ENCODE data around the gene ZFHX3.

The ZFHX3 gene

DNA sequence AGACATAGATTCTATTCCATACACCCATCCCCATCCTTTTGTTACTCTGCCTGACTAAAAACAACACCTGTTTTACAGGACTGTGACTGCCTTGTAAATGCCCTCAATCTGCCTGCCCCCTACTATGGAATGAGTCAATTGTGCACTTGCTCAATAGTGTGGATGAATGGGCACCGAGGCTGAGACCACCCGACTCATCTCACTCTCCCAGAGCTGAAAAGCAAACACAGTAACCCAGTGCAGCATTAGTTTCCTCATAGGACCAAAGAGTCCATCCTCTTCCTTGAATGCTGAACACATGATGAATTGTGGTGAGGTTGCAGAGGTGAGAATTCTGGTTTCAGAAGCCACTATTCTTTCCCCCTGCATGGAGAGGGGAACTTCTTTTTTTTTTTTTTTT lies 233.7 kb downstream of the ZFHX3 start:
- no peak for DNase-seq

DNA sequence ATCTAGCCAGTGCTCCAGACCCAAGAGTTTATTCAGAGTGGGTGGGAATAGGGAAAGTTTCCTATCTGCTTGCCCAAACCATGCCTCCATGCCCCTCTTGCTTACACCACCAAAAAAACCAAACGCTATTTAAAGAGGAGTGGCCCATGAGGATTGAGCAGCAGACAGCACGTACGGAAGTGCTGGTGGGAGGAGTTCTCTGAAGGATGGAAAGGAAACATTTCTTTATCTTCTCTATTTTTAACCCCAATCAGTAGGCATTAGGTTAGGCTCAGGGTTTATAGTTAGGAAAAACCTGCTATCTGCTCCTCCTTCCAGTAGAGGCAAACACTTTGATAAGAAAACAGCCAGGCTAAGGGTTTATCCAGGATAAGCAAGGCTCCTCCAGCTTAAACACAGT lies 235.3 kb downstream of the ZFHX3 start:
- no peak for DNase-seq

DNA sequence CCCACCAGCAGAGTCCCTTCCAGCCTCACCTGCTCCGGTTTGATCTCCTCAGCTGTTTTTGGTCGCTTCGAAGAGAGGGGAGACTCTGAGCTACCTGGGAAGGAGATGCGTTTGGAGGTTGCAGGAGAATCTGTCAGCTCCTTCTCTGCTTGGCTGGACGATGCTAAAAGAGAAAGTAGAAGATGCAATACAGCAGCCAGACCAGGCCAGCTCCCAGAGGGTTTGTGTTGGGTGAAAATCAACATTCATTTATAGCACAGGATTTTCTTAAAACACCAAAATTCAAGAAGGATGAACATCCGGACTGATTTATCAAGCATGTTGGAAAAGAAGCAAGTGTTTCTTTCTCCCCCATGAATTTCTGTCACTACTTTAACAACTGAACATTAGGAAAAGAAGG lies 236.1 kb downstream of the ZFHX3 start:
- no peak for DNase-seq

DNA sequence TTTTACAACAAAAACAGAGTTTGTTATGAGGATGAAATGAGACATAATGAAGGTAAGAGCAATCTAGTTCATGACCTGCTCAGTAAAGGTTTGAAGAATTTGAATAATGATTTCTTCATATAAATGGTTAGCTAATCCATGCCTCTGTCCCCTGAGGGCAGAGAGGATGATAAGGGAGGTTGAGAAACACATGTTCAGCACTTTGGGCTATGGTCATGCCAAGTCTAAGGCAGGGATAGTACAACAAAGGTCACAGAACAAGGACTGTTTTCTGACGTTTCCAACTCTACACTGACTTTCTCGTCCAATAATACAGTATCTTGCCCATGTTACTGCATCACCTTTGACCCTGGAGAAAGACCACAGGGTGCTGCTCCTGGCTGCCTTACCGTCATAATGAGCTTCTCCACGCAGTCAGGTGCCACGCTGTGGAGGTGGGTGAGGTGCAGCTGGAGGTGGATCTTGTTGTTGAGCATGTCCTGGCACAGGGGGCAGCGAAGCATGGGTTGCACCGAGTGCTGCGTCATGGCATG lies 236.7 kb downstream of the ZFHX3 start:
- DNase-seq, result no peak

DNA sequence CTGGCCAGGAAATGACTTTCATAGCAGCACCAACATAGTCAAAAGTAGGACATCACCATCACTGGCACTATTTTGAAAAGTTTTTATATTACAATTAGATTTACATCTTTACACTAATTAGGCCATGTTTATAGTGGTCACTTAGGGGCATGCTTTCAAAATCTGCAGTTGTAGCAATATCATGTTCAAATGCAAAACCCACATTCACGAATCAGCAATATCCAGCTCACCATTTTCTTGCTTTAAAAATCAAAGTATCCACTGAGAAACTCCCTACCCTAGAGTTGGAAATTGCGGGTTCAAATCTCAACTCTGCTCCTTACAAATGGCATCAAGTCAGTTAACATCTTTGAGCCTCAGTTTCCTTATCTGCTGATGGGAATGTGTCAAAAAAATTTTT lies 237.4 kb downstream of the ZFHX3 start:
- no peak for DNase-seq

DNA sequence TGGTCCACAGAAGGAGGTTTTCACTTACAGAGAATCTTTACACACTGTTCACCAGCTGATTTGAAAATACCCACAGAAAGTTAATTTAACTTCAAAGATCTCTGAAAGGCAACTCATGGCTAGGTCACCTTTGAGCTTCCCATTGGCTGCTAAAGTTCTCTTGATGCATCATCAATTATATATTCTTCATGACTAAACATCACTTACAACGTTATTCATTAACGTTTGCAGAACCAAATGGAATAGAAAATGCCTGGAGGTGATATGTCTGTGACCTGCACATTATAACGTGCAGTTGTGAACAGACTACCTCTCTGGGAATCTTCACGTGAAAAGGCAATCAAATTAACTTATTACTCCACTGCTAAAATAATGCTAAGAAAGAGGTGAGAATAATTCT lies 238.5 kb downstream of the ZFHX3 start:
- no peak for DNase-seq

DNA sequence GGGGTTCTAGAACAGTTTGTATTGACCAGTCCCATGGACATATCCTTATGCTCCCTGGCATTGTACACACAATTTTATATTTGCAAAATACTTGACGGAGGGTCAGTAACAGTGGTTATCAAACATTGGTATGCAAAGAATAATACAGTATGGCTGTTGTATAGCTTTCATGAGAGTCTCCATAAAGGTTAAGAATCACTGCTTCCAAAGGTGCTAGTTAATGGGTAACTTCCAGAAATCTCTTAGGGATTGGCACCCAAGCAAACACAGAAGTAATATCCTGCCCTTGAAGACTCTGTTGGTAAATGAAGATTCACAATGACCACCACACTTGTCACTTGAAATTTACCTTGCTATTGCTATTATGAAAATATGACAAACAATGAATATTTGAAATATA lies 239.2 kb downstream of the ZFHX3 start:
- DNase-seq, result no peak

DNA sequence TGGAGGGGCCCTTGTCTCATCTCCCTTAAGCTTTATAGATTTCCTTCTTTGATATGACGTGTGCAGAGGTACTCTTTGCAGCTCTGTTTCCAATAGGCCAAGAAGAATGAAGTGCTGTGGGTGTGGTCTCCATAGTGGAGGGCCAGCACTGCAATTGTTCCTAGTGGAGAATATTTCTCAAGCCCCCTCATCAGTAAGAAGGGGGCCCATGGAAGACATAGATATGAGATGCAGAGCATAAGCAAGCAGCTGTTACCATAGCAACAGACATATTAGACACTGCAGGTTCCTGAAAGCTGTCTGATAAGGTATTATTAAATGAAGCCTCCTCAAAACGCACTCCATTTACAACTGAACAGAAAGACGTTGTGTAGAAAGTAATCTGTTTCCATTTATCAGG lies 240.7 kb downstream of the ZFHX3 start:
- no peak for DNase-seq

DNA sequence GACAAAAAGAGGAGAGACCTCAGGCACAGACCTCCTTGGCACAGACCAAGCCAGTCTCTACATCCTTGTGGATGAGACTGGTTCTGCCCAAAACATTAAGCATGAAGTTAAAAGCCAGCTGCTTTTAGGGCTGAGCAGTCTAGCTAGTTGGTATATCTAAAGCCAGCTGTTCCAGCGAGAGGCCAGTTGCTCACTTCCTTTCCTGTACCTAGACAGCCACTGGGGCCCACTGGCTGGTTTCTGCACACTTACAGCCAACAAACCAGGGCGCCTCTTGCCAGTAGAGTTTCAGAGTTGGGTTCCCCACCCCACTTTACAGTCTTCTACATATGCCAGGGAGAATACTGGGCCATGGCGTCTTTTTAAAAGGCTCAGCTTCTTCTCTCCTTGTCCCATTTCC lies 242.4 kb downstream of the ZFHX3 start:
- no peak for DNase-seq

DNA sequence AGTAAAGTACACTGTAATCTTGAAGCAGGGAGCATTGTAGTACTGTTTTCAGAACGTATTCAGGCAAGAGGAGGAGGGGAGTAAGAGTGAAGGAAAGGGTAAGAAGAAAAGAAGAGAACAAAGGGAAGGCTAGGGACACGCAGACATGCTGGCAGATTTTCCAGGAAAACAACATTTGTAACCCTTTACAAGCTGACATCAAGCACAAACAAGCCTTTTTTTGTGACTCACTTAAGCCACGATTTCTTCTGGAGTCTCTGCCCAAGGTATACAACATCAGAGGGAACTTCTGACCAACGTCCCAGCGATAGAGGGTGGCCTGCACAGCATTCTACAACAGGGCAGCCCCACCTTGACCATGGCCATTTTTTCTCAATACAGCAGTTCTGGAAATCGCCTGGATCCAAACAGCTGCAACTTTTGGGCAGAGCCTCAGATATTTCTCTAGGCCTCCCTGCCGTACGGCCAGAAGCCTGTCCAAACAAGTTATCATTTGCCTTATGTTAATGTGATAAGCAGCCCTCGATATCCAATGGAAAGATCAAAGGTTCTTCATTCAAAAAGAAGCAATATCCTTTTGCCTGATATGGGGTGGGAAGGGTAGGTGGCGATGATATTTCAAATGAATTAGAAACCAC lies 247.3 kb downstream of the ZFHX3 start:
- no peak for DNase-seq

DNA sequence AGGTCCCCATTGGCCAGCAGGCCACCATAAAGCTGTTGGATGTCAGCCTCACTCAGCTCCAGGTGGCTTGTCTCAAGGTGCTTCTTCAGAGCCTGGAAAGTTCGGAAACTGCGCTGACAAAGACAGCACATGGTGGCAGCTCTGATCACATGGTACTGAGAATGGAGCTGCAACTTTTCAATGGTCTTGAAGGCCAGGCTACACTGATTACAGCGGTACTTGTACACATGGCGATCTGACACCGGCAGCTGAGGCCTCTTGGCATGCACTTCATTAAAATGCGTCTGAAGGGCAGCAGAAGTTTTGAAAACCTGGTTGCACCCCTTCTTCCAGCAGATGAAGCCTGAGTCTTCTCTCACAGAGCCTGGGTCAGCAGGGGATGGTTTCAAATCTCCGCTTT lies 249.7 kb downstream of the ZFHX3 start:
- no peak for DNase-seq

DNA sequence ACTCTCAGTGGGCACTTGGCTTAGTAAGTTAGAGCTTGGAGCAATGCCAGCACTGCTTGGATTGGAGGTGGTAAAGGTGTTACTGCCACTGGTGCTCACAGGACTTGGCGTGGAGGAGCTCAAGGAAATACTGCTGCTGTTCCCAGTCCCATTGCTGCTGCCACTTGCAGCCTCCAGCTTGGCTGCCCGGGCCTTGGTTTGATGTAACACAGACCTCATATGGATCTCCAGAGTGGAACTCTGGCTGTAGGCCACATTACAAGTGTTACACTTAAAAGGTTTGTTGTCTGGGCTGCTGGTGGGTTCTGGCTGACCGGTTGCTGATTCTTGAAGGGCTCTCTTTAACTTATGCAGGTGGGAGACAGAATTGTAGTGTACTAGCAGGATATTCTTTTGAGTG lies 250.3 kb downstream of the ZFHX3 start:
- DNase-seq, result peak; percentile 10

DNA sequence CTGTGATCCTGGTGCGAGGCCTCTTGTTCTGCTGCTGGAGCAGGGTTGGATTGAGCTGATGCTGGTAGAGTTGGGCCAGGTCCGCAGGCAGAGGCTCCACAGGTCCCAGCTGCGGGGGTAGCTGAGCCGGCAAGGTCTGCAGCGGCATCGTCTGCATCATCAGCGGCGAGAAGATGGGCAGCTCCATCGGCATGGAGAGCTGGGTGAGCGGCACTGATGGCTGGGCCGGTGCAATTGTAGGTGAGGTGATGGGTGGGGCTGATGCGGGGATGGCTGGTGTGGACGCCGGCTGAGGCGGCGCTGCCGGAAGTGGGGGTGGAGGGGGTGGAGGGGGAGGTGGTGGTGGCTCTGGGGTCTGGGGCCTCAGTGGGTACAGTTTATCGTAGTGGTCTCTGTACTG lies 251.7 kb downstream of the ZFHX3 start:
- DNase-seq, result no peak

DNA sequence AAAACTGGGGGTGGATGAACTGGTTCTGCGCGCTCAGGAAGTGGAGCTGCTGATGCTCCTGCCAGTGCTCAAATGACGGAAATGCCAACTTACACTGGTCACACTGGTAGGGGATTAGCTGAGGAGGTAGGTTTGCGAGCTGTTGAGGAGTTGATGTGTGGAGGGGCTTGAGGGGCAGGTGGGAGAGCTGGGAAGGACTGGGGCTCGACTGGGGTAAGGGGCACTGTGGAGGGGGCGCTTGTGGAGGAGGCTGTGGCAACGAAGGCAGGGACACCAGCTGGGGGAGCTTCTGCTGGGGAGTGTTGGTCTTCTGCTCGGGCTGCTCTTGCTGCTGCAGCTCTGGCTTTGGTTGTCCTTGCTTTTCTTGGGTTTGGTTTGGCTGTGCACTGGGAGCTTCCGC lies 252.9 kb downstream of the ZFHX3 start:
- DNase-seq, result no peak

DNA sequence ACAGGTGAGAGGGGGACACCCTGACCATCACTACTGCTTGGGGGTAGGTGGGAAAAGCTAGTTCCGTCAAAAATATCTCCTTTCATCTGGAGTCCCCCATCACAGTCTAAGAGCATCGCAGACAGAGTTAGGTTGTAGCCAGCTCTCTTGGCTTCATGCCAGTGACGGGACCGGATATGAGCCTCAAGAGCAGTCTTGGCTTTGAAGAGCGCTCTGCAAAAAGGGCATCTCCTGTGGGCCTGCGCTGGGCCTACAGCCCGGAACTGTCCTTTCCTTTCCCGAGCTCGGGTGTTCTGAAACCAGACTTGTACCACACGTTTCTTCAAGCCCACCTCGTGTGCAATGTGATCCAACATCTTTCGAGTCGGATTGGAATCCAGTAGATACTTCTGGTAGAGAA lies 253.6 kb downstream of the ZFHX3 start:
- no peak for DNase-seq

DNA sequence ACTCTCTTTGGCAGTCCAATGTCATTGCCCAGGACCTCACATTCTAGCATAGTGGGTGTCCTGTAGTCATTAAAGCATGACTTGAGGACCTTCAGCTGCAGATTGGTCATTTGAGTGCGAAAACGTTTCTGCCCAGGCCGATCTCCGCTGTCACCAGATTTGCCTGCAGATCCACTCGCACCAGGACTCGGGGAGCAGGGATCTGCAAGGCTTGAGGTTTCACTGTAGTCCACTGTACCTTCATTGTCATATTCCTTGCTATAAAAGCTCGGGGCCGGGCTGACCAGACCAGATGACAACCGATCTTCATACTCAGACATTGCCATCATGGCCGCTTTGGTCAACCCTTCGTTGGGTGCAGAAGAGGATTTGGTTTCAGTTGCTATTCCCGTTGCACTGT lies 254.2 kb downstream of the ZFHX3 start:
- DNase-seq, result no peak

DNA sequence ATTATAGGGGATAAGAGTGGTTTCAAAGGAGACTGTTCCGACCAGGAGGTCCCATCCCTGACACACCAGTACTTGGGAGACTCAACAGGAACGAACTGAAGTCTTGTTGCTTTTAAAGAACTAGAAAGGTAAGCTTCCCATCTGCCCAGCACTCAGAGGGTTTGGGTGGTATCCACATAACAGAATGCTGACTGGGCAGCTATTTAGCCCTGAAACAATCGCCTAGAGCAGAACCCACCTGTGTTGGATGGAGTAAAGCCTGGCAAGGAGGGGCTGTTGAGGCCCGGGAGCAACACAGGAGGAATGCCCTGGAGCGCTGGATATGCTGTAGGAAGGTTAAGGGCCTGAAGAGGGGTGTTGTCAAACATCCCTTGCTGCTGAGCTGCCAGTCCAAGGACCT lies 254.9 kb downstream of the ZFHX3 start:
- DNase-seq, result no peak

DNA sequence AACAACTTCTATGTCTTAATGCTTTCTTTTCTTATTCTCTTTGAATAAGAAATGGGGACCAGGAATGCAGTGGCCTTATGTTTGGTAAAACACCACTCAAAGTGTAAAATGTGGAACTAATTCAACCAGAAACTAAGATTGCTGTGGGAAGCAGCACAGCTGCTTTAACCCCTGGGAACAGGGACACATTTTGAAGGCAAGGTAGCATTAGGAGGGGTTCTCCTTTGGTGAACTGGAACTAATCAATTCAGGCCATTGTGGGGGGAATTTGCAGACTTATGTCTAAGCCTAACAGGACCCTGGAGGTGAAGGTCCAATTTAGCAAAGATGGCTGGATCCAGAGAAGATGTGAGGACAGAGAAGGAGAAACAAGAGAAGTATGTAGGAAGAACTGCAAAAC lies 256.1 kb downstream of the ZFHX3 start:
- DNase-seq, result no peak

DNA sequence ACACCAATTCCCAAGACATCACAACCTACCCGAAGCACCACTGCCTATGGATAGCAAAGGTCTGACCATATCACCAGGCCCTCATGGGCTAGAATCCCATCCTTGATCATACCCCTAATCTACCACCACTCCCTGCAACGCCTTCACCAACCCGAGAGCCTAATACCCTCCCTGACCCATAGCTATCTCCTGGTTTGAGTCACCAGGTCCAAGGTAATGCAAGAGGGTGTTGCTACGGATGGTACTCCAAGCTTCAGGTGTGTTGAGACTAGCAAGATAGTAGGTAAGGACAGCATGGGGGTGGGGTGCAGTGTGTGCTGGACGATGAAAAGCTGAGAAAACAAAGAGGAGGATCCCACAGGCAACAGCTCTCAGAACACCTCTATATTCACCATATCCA lies 258.0 kb downstream of the ZFHX3 start:
- DNase-seq, result no peak

DNA sequence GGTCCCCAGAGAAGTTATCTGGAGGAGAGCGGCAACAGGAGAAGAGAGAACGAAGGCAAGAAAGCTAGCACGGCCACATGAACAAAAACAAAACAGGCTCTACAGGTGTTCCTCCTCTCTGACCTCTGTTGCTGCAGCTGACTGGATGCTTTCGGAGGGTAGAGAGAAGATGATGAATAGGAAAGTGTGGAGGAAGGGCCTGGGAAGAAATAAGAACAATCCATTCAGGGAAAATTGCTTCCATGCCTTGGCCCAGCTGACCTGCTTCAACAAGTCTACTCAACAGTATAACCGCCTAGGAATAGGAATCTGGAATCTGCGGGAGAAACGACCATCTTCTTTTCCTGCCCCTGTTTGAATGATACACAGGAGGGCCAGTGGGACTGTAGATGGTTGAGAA lies 258.5 kb downstream of the ZFHX3 start:
- no peak for DNase-seq

DNA sequence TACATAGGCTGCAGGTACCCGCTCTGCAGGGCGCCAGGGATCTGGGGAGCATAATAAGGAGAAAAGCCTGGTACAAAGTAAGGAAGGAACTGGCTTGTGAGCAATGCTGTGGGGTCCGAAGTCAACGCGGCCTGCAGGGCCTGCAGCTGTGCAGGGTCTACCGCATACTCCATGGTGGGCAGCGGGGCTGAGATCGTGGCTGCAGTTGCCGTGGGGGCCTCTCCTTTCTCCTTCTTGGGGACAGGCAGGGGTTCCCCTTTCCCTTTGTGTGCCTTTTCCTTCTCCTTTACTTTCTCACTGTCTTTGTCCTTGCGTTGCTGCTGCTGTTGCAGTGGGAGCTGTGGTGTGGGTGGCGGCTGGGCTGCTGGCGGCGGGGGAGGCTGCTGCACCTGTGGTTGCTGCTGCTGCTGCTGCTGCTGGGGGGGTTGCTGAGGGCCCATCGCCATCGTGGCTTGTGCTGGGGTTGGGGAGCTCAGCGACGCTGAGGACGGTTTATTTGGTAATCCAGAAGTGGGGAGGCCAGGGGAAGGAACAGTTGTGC lies 259.6 kb downstream of the ZFHX3 start:
- no peak for DNase-seq

DNA sequence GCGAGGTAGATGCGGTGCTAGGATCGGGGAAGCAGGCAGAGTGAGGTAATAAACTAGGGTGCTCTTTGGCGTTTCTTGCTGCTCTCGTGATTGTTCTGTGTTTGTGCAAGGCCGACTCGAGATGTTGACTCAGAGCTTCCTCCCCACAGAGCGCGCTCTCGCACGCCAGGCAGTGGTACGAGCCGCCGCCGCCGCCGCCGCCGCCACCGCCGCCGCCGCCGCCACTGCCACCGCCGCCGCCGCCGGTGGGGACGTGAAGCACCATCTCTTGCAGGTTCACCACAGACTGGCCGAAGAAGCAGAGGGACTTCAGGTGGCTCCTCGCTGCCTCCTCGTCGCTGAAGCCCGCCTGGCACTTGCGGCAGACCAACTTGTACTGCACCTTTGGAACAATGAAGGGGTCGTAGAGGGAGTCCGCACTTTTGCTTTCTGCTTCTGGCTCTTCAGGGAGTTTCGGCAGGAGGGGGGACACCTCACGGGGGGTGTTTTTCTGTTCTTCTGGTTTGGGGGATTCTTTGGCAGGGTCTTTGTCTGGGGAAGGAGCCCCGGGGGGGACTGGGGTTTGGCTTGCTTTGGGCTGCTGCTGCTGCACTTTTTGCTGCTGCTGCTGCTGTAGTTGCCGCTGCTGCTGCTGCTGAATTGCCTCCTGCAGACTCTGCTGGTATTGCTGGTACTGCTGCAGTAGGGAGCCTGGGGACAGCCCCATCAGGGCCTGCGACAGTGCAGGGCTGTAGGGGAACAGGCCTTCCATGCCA lies 260.2 kb downstream of the ZFHX3 start:
- DNase-seq, result peak; percentile 26

DNA sequence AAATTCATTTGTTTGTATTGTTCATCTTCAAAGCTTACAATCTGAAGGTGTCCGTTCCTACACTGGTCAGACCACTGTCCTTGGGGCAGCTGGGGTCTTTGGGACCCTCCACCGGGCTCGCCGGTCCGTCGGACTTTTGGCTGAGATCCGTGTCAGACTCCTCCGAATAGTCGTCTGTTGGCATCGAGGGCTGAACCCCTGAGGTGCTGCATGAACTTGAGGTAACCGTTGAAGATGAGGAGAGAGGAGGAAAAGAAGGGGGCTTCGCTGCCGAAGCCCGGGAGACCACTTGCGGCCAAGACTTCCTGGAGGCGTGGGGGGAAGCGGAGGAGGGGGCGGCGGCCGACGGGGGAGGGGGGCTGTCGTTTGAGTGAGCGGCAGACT lies 260.8 kb downstream of the ZFHX3 start:
- DNase-seq, result no peak

DNA sequence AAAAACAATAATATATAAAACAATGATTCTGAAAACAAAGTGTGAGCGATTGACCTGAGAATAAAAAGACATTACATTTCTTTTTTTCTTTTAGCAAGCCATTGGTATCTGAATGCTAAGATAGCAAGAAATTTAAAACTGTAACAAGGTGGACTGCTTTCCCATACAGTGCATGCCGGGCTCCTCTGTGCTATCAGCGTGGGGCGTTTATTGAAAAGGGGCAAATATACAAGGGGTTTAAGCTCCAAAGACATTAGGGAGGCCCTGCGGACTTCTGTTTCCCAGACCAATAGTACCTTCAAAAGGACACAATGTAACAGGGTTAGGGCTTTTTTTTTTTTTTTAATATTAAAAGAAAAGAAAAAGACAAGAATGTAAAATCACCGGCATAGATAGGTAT lies 261.3 kb downstream of the ZFHX3 start:
- no peak for DNase-seq

DNA sequence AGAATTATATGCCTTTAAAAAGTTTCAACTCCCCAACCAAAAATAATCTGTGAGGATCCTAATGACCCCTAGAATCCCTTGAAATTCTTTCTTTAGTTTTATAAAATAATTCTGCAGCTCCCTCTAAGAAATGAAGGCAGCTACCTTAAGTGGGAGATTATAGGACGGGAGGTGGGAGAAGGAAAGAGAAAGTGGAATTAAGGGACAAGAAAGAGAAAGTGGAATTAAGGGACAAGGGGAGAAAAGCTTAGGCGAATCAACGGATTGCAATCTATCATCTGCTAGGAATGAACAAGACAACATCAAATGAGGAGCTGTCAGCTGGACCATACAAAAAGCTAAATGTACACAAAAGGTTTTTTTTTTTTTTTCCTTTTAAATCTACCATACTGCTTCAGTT lies 262.0 kb downstream of the ZFHX3 start:
- DNase-seq, result no peak
